HG03521 (cell line): ENCODE results near the gene GPR35.
"Not testable (repeated sequence)": the region's sequence is repeated elsewhere in the genome, so short reads cannot be mapped to it uniquely, and the experiment has no call there.

Source experiments
- ATAC-seq: cut with Tn5 transposase; IDR thresholded peaks from one replicate; pipeline ENCODE4 v1.9.1; 2021; ENCODE audit warnings: mild to moderate bottlenecking, moderate library complexity; ENCODE audit not compliant: unreplicated experiment

GPR35 gene

DNA sequence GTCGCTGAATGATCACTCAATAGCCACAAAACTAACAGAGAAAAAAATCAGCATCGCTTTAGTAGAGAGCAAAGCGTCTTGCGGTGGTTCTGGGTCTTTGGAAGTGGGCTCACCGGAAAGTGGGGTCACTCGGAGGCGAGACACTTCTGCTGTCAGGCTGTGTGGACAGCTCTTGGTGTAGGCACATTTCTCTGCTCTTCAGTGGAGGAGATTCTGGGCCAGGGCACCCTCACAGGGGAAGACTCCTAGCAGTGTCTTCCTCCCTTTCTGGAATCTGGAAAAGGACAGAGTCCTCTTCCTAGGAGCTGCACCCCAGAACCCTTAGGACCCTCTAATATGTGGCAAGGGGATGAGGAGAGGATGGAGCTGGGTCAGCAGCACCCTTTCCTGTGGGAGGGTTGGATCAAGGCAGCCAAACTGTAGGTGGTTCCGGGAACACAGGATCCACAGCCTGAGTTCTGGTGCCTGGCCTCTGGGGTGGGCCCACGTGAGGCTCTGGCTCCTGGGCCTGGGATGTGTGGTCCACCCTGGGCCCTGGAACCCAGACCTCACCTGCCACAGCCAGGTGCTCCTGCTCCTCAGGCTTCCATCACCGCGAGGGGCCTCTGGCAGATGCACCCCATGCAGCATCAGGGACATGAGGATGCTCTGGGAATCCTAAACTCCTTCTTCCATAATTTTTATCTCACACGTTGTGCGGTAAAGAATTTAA, 25.1 kb downstream of the GPR35 start:
- no peak for ATAC-seq

DNA sequence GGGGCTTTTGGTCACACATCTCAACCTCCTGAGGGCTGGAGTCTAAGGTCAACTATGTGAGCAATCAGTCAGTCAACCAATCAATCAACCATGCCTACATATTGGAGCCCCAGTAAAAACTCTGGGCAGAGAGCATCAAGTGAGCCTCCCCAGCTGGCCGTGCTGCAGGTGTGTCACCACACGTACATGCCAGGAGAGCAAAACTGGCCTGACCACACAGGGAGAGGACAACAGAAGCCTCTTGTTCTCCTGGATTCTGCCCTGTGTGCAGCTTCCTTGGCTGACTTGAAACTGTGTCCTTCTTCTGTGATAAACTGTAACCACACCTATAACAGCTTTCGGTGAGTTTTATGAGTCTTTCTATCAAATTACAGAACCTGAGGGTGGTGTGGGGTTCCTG, 25.9 kb downstream of the GPR35 start:
- ATAC-seq = no peak

DNA sequence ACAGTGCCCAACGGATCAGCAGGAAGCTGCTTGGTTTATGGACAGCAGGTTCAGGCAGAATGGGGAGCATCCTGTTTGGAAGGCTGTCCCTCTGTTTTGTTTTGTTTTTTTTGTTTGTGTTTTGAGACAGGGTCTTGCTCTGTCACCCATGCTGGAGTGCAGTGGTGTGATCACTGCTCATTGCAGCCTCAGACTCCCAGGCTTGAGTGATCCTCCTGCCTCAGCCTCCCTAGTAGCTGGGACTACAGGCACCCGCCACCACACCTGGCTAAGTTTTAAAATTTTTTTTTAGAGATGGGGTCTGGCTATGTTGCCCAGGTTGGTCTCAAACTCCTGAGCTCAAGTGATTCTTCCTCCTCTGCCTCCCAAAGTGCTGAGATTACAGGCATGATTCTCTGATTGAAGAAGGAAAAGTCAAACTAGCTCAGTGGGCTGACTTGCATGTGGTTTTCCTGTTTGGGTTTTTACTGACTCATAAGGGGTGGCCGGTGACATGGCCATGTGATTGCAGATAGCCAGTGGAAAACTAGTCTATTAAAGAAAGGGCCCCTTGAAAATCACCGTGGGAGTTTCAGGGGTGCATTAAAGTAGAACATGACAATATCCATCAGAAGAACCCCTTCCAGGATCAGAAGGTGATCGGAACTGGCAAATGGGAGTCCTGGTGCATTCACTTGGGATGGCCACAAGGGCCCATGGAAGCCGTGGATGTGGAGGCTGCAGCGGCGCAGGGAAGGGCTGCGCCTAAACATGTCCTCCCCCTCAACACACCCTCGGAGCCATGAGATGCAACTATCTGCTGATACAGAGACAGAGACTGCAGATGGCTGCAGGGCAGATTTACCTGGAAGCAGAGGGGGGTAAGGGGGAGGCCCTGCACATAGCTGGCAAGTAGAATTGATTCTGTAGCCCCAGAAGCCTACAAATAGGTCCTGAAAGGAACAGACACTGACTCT, 30.9 kb downstream of the GPR35 start:
- ATAC-seq = no peak

DNA sequence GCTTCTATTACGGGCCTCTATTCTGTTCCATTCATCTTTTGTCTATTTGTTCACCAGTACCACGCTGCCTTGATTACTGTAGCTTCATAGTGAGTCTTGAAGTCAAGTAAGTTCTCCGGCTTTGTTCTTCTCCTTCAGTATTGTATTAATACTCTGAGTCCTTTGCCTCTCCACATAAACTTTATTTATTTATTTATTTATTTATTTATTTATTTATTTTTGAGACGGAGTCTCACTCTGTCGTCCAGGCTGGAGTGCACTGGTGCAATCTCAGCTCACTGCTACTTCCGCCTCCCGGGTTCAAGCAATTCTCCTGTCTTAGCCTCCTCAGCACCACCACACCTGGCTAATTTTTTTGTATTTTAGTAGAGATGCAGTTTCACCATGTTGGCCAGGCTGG, 34.6 kb downstream of the GPR35 start:
- ATAC-seq = not testable (repeated sequence)

DNA sequence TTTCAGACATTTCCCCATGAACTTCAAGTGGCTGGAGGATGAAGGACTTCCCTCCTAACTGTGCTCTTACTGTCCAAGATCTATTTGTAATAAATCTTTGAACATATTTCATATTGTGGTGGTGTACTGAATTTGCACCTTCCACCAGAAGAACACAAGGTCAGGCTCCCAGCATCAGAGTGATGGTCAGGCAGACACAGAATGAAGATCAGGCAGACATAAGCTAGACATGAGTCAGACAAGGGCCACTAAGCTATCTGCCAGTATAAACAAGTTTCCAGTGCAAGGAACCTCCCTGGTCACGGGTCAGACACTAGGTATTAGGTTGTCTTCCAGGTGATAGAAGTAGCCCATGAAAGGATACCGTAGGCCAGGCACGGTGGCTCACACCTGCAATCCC, 37.4 kb downstream of the GPR35 start:
- ATAC-seq = no peak

DNA sequence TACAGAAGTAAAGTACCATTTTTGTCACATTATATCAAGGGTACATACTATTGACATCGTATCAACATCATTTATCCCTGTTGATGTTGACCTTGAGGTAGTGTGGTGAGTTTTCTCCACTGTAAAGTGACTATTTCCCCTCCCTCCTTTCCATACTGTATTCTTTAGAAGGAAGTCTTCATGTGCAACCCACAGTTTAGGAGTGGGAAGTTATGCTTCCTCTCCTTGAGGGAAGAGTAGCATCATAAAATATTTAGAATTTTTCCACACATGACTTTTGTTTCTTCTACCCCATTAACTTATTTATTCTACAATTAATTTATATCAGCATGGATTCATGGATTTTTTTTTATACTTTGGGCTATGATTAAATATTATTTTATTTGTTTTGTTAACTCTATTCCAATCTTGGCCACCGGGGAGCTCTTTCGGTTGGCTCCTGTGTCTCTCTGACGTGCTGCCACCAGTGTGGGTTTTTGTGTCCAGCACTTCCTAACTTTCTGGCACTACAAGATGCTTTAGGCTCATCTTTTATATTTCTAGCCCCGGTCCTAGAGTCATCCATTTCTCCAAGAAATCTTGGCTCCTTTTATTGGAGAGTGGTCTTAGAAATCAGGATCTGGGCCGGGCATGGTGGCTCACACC, 38.4 kb downstream of the GPR35 start:
- no peak for ATAC-seq

DNA sequence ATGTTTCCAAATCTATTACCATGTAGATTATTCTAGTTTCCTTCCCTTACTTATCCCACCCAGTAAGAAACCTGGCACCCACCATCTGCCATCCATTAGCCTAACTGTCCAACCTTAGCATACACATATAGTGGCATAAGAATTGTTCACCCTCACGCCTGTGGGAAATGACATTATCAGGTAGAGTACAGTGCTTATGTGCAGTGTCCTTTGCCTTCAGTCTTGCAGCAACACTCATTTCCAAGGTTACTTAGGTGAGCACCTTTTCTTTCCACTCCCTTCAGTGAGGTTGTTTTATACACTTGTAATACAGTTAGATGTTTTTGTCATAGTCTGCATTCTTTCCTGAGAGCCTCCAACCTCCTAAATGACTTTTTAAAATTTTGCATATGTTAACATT, 39.3 kb downstream of the GPR35 start:
- ATAC-seq = no peak

DNA sequence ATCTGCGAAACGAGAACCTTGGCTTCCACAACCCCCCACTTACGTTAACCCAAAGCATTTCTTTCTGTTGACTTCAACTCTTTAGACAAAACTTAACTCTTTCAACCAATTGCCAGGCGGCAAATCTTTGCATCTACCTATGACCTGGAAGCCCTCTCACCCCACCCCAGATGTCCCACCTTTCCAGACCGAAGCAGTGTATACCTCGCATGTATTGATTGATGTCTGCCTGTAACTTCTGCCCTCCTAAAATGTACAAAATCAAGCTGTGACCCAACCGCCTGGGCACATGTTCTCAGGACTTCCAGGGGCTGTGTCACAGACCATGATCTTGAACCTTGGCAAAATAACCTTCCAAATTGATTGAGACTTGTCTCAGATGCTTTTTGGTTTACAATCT, 45.1 kb downstream of the GPR35 start:
- ATAC-seq = no peak

DNA sequence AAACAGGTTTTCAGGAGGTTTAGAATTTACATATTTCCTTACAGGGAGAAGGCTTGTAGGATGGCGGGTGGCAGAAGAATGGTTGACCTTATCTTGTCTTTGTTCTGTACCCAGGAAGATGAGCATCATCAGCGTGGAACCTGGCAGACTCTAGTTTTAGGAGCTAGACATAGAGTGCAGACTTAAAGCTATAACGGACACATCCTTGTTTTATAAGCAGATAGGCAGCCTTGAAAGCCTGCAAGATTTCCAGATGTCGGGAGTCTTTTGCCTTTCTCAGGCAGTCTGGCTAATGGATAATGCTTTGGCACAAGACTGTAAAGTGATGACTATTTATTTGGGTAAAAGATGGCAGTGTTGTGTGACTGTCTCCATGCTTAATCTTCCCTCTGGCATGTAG, 45.7 kb downstream of the GPR35 start:
- ATAC-seq = no peak

DNA sequence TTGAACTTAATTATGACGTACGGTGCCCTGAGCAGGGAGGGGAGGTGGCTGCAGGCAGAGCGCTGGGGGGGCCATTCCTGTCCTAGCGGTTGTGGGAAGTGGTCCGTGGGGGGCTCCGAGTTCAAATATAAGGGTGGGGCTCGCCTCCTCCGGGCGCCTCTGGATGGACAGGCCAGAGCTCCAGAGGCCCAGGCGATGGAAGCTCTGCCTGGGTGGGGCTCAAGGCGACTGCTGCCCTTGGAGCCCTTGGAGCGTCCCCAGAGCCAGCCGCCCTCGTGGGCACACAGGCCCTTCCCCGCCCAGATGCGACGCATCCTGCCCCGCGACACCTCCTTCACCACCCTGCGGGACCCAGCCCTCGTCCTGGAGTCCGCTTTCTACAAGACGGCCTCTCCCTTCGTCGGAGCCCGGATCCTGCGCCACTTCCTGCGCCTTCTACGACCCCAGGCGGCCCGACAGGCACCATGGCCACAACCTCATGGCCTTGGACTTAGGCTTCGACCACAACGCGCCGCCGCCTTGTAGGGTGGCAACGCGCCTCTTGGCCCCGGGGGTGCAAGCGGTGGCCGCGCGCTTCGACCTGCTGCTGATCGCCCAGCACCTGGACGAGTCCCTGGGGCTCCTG, 46.9 kb downstream of the GPR35 start:
- ATAC-seq = no peak

DNA sequence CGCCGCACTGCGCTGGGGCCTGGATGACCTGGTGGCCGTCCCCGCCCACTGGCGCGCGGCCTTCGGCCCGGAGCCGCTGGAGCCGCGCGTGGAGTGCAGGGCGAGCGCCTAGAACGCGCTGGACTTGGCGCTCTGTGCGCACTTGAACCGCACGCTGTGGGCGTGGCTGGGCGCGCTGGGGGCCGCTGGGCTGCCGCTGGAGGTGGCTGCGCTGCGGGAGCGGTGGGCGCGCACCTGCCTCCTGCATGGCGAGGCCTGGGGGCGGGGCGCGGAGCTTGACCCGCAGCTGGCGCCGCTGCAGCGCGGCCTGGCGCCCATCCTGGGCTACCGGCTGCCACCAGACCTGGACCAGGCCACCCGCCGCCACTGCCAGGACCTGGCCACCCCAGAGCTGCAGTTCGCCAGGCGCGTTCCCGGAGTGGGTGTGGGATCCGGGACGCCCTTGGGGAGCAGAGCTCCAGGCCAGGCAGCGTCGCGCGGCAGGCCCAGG, 47.5 kb downstream of the GPR35 start:
- ATAC-seq = no peak

DNA sequence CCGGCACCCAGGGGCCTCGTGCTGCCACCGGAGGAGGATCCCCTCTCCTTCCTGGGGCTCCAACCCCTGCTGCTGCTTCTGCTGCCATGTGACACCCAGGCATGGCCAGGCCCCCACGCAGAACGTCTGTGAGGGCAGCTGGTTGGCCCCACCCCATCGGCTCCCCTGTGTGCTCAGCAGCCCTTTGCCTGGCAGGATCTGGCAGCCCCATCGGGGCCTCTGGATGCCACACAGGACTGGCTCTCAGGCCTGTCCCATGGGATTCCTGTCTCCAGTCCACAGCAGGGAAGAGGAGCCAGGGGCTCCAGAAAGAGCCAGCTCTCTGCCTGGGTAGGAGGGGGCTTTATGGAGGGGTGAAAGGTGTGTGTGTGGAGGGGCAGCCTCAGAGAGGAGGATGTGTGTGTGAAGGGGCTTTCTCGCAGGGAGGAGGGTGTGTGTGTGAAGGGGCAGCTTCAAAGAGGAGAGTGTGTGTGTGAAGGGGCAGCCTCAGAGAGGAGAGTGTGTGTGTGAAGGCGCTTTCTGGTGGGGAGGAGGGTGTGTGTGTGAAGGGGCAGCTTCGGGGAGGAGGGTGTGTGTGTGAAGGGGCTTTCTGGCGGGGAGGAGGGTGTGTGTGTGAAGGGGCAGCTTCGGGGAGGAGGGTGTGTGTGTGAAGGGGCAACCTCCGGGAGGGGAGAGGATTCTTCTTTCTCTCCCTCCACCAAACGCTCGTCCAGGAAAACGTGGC, 49.3 kb downstream of the GPR35 start:
- ATAC-seq = not testable (repeated sequence)

DNA sequence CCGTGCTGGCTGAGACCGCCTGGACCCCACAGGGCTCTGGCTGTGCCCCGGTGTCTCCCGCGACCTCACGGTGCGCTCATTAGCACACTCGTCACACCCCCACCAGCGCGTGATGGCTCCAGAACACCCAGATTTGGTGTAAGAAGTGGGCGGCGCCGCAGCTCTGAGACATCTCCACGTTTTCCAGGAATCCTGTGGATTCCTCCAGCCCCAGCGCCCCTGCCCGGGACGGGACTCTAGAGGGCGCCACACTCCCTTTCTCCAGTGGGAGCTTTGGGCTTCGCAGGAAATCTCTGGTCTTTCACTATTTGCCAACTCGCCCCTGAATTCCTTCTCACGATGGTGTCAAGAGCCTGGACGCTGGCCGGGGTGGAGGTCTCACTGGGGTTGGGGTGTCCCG, 50.1 kb downstream of the GPR35 start:
- not testable (repeated sequence) for ATAC-seq

DNA sequence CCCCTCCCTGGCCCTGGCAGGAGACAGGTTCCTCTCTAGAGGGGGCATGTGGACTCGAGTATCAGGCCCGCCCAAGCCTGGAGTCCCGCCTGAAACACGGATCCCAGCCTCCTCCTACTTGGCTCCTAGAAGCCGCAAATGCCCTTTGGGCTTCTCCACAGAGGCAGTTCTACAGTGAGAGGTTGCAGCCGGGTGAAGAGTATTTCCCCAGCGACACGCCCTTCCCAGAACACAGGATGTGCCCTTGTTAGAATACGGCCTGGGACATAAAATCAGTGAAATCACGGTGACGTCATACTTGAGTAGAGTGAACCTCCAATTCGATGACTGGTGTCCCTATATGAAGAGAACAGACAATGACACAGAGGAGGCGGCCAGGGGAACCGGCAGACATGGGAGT, 52.8 kb downstream of the GPR35 start:
- not testable (repeated sequence) for ATAC-seq

DNA sequence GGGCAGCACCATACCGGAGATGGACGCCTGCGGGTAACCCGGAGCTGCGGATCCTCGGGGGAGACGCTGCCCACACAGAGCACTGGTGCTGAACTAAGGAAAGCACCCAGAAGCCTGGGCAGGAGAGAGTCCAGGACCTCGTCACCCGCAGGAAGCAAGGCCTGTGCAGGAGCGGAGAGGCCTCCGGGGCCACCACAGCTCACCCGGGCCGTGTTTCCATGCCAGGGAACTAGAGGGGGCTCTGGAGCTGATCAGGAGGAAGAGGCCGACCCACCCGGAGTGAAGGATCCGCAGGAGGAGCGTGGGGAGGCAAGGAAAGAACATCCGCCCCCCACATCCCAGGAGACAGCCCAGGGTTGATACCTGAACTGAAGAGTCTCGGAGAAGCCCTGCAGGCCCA, 53.6 kb downstream of the GPR35 start:
- not testable (repeated sequence) for ATAC-seq

DNA sequence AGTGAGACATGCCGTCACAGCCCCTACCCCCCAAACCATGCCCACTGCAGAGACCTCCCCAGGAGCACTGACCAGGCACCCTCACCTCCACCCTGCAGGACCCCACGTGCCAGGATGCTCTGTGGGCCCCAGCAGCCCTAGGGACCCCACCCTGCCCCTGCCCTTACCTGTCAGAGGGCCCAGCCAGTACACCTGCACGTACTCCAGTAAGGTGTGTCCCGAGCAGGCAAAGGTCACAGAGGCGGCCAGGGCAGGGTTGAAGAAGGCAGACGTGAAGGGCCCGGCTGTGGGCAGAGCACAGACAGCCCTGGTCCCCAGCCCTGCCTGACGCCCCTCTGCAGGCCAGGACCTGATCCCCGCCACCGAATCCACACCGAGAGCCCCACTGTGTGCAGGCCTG, 54.9 kb downstream of the GPR35 start:
- not testable (repeated sequence) for ATAC-seq
